GM12873 (cell line): ENCODE measurements around the gene CIRBP.

Experiments
- CTCF ChIP-seq: IDR thresholded peaks from 2 replicates; pipeline ENCODE4 v1.5.1; 2012; ENCODE audit warnings: low read depth, mild to moderate bottlenecking, moderate library complexity, low read length, control low read depth; ENCODE audit not compliant: insufficient read depth; ENCODE audit errors: missing control alignments

The CIRBP gene

GRCh38 chr19:1289686-1290025 lies 20.5 kb downstream of the CIRBP start:
- no peak for TF ChIP-seq CTCF

- TF ChIP-seq CTCF = no peak
Observed at GRCh38 chr19:1290196-1290702, 21.1 kb downstream of the CIRBP start.

GRCh38 chr19:1290703-1291651 lies 21.8 kb downstream of the CIRBP start:
- TF ChIP-seq CTCF = no peak

GRCh38 chr19:1291761-1292418 lies 22.8 kb downstream of the CIRBP start:
- no peak for TF ChIP-seq CTCF

- no peak for TF ChIP-seq CTCF
Observed at GRCh38 chr19:1292419-1293151, 23.5 kb downstream of the CIRBP start.

GRCh38 chr19:1293782-1294604 lies 24.9 kb downstream of the CIRBP start:
- no peak for TF ChIP-seq CTCF
